ENCODE measurements around the gene FITM1. TPM values are rescaled to one million over a fixed set of nuclear protein-coding genes. Genes with fewer than 3 reads are reported as not detected.

Gene FITM1
- total RNA-seq, 4 donors from 2014 or later = 0.78 to 1.3 TPM; not detected in 2

DNA sequence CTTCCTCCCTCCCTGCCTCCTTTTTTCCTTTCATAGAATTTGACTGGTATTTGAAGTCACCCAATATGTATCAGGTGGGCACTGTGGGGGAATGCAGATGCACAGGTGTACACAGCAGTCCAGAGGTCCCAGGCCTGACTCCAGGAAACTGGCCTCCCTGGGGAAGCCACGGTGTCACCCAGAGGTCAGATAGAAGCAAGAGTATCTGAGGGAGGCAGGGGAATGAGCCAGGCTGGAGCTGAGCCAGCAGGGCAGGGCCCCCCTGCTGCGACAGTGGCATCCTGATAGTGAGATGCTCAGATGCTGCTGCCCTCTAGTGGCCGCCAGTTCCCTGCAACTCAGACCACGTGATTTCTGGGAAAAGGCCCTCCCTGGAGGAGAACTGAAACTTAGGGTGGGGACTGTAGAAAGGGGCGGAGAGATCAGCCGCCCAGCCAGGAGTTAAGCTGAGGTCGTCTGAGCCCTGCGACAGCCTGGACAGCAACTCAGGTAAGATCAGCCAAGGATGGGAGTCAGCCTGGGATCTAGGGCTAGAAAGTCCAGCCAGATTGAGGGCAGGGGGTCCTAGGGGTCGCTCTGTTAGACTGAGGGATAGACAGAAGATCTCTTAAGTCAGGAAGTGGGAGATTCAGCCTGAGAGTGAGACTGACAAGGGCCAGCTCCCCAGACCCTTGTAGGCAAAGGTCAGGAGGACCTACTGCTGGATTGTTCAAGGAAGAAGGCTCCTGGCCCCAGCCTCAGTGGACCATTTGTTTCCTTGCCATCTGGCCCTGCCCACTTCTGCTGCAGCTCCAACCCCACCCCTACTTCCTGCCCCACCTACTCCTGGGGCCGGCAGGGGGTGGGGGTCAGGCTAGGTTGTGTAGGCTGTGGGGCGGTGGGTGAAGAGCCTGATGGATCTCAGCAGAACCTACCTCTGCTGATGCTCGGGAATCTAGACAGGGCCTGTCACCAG, 30.7 kb downstream of the FITM1 start, which contains the start of gene IRF9:
Gene IRF9, plus strand, starts transcription at position 416 of the 955 bp plus-strand sequence. CDS start 880 bp downstream, outside the sequence.
- Histone ChIP-seq H3K27ac (peak within 1 kb of the TSS; percentile 94 to 99 (median 97)), H3K9me3 (no peaks in the 10 kb centered on the region), H3K36me3 (peaks cover 10 to 80% (median 53%) of the 10 kb centered on the region in 3 donors), H3K27me3 (no peaks in the 10 kb centered on the region), H3K4me1 (peaks cover 0 to 46% (median 19%) of the 10 kb centered on the region in 4 donors), H3K4me3 (peak within 1 kb of the TSS; percentile 61 to 91 (median 88))
- DNase-seq (ENCODE audit: low spot score in 2 of 2) = peak; percentile 98 to 100
- peak; percentile 96 for TF ChIP-seq EP300 (IDR thresholded peaks at IDR 0.05)
- TF ChIP-seq POLR2A (IDR thresholded peaks at IDR 0.05) = peak; percentile 28 to 71
- TF ChIP-seq, protein P1, sequence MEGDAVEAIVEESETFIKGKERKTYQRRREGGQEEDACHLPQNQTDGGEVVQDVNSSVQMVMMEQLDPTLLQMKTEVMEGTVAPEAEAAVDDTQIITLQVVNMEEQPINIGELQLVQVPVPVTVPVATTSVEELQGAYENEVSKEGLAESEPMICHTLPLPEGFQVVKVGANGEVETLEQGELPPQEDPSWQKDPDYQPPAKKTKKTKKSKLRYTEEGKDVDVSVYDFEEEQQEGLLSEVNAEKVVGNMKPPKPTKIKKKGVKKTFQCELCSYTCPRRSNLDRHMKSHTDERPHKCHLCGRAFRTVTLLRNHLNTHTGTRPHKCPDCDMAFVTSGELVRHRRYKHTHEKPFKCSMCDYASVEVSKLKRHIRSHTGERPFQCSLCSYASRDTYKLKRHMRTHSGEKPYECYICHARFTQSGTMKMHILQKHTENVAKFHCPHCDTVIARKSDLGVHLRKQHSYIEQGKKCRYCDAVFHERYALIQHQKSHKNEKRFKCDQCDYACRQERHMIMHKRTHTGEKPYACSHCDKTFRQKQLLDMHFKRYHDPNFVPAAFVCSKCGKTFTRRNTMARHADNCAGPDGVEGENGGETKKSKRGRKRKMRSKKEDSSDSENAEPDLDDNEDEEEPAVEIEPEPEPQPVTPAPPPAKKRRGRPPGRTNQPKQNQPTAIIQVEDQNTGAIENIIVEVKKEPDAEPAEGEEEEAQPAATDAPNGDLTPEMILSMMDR (IDR thresholded peaks at IDR 0.05) = peak; percentile 91 to 98 (median 97)
- 0 to 1% methylated on average over 12 of the region's 12 CpGs for WGBS, 2 donors

DNA sequence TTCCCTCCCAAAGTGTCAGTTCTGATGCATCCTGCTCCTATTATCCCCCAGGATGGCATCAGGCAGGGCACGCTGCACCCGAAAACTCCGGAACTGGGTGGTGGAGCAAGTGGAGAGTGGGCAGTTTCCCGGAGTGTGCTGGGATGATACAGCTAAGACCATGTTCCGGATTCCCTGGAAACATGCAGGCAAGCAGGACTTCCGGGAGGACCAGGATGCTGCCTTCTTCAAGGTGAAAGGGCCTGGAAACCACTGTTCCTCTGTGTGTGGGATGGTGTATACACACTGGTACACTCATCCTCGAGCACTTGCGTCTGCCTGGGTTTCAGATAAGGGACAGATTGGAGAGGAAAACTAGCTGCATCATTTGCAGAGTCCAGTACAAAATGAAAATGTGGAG, 31.6 kb downstream of the FITM1 start:
- peak overlapping the region; percentile 94 to 99 (median 97) for H3K27ac ChIP-seq
- peaks cover 0 to 46% (median 19%) of the 10 kb centered on the region in 4 donors for H3K4me1 ChIP-seq
- no peaks in the 10 kb centered on the region for H3K9me3 ChIP-seq
- H3K36me3 ChIP-seq = peaks cover 10 to 80% (median 46%) of the 10 kb centered on the region in 3 donors
- no peak for DNase-seq (ENCODE audit: low spot score in 2 of 2)
- TF ChIP-seq EP300 (IDR thresholded peaks at IDR 0.05) (no peak), POLR2A (IDR thresholded peaks at IDR 0.05) (no peak)
- TF ChIP-seq, protein P1 (IDR thresholded peaks at IDR 0.05) = no peak
- H3K27me3 ChIP-seq = no peaks in the 10 kb centered on the region
- peak overlapping the region; percentile 61 to 91 (median 88) for H3K4me3 ChIP-seq
- WGBS, 2 donors = 29 to 47% methylated on average over 2 to 8 of the region's 8 CpGs

DNA sequence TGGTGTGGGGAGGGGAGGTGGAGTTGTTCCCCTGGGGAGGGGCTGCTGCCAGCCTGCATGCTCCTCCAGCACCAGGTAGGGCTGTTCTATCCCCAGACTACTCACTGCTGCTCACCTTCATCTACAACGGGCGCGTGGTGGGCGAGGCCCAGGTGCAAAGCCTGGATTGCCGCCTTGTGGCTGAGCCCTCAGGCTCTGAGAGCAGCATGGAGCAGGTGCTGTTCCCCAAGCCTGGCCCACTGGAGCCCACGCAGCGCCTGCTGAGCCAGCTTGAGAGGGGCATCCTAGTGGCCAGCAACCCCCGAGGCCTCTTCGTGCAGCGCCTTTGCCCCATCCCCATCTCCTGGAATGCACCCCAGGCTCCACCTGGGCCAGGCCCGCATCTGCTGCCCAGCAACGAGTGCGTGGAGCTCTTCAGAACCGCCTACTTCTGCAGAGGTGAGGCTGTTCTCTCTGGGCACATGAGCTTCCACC, 34.1 kb downstream of the FITM1 start:
- DNase-seq (ENCODE audit: low spot score in 2 of 2) = no peak
- H3K4me1 ChIP-seq = peaks cover 0 to 46% (median 19%) of the 10 kb centered on the region in 4 donors
- no peaks in the 10 kb centered on the region for H3K27me3 ChIP-seq
- H3K9me3 ChIP-seq = no peaks in the 10 kb centered on the region
- 91 to 94% methylated on average over 8 to 10 of the region's 14 CpGs for WGBS, 2 donors
- H3K36me3 ChIP-seq = peaks cover 5 to 81% (median 34%) of the 10 kb centered on the region in 3 donors
- H3K27ac ChIP-seq = peak overlapping the region in 1 of 4 donors; percentile 99
- TF ChIP-seq EP300 (IDR thresholded peaks at IDR 0.05) = no peak
- TF ChIP-seq, protein P1 (IDR thresholded peaks at IDR 0.05) = no peak
- no peak for TF ChIP-seq POLR2A (IDR thresholded peaks at IDR 0.05)
- no peak overlapping the region for H3K4me3 ChIP-seq

DNA sequence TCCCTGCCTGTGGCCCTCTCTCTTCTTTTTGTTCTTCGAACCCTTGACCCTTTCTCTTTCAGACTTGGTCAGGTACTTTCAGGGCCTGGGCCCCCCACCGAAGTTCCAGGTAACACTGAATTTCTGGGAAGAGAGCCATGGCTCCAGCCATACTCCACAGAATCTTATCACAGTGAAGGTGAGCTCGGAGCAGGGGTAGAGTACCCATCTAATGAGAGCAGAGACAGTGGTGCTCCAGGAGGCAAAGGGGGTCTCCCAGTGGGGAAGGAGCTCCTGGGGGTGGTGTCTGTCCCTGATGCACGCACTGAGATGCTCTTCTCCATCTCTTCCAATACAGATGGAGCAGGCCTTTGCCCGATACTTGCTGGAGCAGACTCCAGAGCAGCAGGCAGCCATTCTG, 35.3 kb downstream of the FITM1 start:
- Histone ChIP-seq H3K9me3 (no peaks in the 10 kb centered on the region), H3K36me3 (peaks cover 5 to 74% (median 34%) of the 10 kb centered on the region in 3 donors), H3K27me3 (no peaks in the 10 kb centered on the region), H3K4me1 (peaks cover 0 to 39% (median 16%) of the 10 kb centered on the region in 4 donors), H3K27ac (no peak overlapping the region), H3K4me3 (no peak overlapping the region)
- TF ChIP-seq EP300 (IDR thresholded peaks at IDR 0.05) (no peak), POLR2A (IDR thresholded peaks at IDR 0.05) (no peak)
- TF ChIP-seq, protein P1 (IDR thresholded peaks at IDR 0.05) = no peak
- whole genome bisulfite sequencing, 2 donors = 97% methylated on average over 5 of the region's 5 CpGs
- no peak for DNase-seq (ENCODE audit: low spot score in 2 of 2)
